Lower leg skin (tissue), 3 donors: ENCODE measurements around the gene FAM9A.

Experiments used
- CTCF ChIP-seq, 3 donors: fragments of 450-650 bp; IDR thresholded peaks; one replicate each; pipeline ENCODE4 v1.5.1; 2016; ENCODE audit warnings: antibody characterized with exemption in 3 of 3, mild to moderate bottlenecking in 3 of 3, moderate library complexity in 2 of 3
- POLR2A ChIP-seq, 2 donors: fragments of 450-650 bp; IDR thresholded peaks; one replicate each; pipeline ENCODE4 v1.6.1; 2016 to 2017; ENCODE audit warnings: antibody characterized with exemption in 2 of 2, mild to moderate bottlenecking in 1 of 2, moderate library complexity in 1 of 2

DNA sequence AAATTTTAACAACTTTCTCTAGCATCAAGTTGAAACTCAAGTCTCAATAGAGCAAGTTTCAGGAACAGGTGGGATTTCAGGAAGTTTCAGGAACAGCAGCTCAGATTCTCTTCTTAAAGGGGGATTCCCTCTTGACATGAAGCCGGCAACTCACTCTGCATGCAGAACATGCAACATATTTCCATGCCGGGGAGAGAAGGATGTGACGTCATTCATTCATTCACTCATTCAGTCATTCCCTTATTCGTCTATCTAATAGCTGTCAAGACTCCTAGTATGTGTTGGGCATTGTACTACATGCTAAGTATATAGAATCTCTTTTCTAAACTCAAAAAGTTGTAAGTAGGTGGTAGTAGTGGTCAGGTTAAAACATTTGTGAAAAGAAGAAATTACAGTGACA, 4.8 kb upstream of the FAM9A start:
- TF ChIP-seq CTCF (IDR thresholded peaks at IDR 0.05) (no peak), POLR2A (IDR thresholded peaks at IDR 0.05) (no peak)
